PC-3 (cell line): ENCODE measurements around the gene ARHGAP11B.
"Not testable (repeated sequence)": the region's sequence is repeated elsewhere in the genome, so short reads cannot be mapped to it uniquely, and the experiment has no call there.

Source experiments
- ATAC-seq: fragments of 200-7000 bp; cut with Tn5 transposase; 2 replicates; pipeline ENCODE4 v1.9.1; 2020; ENCODE audit warnings: mild to moderate bottlenecking, moderate library complexity
- BruUV-seq: library from RNA; stranded (reverse); fragments of 400-500 nt; replicated peaks from 2 replicates; lab custom pipeline; 2021; lab: Mats Ljungman, UMichigan
- CTCF ChIA-PET: fragments of 300-600 bp; sonication (Branson Sonifier 250); formaldehyde crosslinking; loops from one replicate; lab custom pipeline; 2022; ENCODE audit warnings: antibody characterized with exemption; lab: Charles Lee
- POLR2A ChIA-PET: fragments of 300-600 bp; sonication (Branson Sonifier 250); formaldehyde crosslinking; loops from one replicate; lab custom pipeline; 2022; ENCODE audit warnings: antibody characterized with exemption; ENCODE audit not compliant: unreplicated experiment; lab: Charles Lee
- DNase-seq: peaks from one replicate; pipeline ENCODE4 v3.0.0-alpha.2; 2015
- H2AFZ ChIP-seq: fragments of 300-600 bp; sonication (generic); 2 replicates; pipeline ENCODE4 v1.6.0; 2016; ENCODE audit warnings: antibody characterized with exemption, low read length
- H3F3A ChIP-seq: fragments of 300-600 bp; sonication (generic); one replicate; pipeline ENCODE4 v1.6.0; 2017; ENCODE audit warnings: antibody characterized with exemption, low read length, control low read depth, mild to moderate bottlenecking; ENCODE audit not compliant: unreplicated experiment
- H3K27ac ChIP-seq: fragments of 300-600 bp; sonication (generic); 2 replicates; pipeline ENCODE4 v1.5.1; 2016; ENCODE audit warnings: mild to moderate bottlenecking, low read length
- H3K27me3 ChIP-seq: fragments of 300-600 bp; sonication (generic); 2 replicates; pipeline ENCODE4 v1.6.1; 2016; ENCODE audit warnings: low read length, mixed read lengths
- H3K36me3 ChIP-seq: fragments of 300-600 bp; sonication (generic); 2 replicates; pipeline ENCODE4 v1.6.1; 2016; ENCODE audit warnings: low read depth, mixed run types, low read length, mixed read lengths
- H3K4me1 ChIP-seq: fragments of 300-600 bp; sonication (generic); 2 replicates; pipeline ENCODE4 v1.5.1; 2016; ENCODE audit warnings: low read length; ENCODE audit not compliant: insufficient read depth
- H3K4me2 ChIP-seq: fragments of 300-600 bp; sonication (generic); 2 replicates; pipeline ENCODE4 v1.6.0; 2016; ENCODE audit warnings: low read length
- H3K4me3 ChIP-seq: fragments of 300-600 bp; sonication (generic); 2 replicates; pipeline ENCODE4 v1.5.1; 2016; ENCODE audit warnings: mild to moderate bottlenecking, low read length, mixed read lengths
- H3K79me2 ChIP-seq: fragments of 300-600 bp; sonication (generic); 2 replicates; pipeline ENCODE4 v1.6.1; 2017; ENCODE audit warnings: low read length, mixed read lengths
- H3K9ac ChIP-seq: fragments of 300-600 bp; sonication (generic); 2 replicates; pipeline ENCODE4 v1.6.0; 2016; ENCODE audit warnings: mild to moderate bottlenecking, low read length
- H3K9me2 ChIP-seq: fragments of 300-600 bp; sonication (generic); replicated peaks from 2 replicates; pipeline ENCODE4 v1.6.1; 2016; ENCODE audit warnings: mixed run types, low read length, mixed read lengths
- H3K9me3 ChIP-seq: fragments of 300-600 bp; sonication (generic); 2 replicates; pipeline ENCODE4 v1.6.1; 2016; ENCODE audit warnings: low read length, mixed read lengths
- H4K20me1 ChIP-seq: fragments of 300-600 bp; sonication (generic); 2 replicates; pipeline ENCODE4 v1.6.1; 2016; ENCODE audit warnings: low read length, mixed read lengths
- EZH2 ChIP-seq: fragments of 300-600 bp; sonication (generic); IDR thresholded peaks from one replicate; pipeline ENCODE4 v1.6.1; 2017; ENCODE audit warnings: antibody characterized with exemption, mild to moderate bottlenecking, low read length; ENCODE audit not compliant: unreplicated experiment
- EZH2phosphoT487 ChIP-seq: fragments of 300-600 bp; sonication (generic); IDR thresholded peaks from 2 replicates; pipeline ENCODE4 v1.6.1; 2018; ENCODE audit warnings: mild to moderate bottlenecking, antibody characterized with exemption, low read length, borderline replicate concordance
- intact Hi-C: fragments of 100-400 bp; cut with micrococcal nuclease; formaldehyde crosslinking; loops from 2 replicates; pipeline ENCODE4 v1.9.0; 2023
- TF ChIP-seq, protein P1 (sequence below): fragments of 300-600 bp; sonication (generic); conservative IDR thresholded peaks from 2 replicates; pipeline ENCODE4 v1.5.1; 2017; ENCODE audit warnings: antibody characterized with exemption, low read depth, mild to moderate bottlenecking, low read length

ARHGAP11B gene

DNA sequence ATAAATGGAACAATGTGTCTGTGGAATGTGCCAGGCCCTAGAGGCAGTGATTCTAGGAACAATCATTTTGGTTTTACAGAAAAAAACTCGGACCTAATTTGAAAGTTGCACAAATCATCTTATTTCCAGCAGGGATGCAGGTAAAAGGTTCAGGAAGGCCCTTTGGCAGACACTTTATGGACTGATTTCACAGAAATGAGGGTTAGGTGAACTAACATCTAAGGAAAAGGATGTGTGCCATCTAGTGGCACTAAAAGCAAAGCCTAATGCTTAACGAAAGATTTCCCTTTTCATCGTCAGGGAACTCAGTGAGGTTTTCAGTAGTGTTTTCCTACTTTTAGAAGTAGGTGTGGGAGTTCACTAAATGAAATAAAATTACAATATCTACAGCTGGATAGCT, 4.6 kb upstream of the ARHGAP11B start:
- intact Hi-C loops, BruUV-seq: not testable (repeated sequence)
- peak; percentile 21; the same call in 1 of the 2 replicates for ATAC-seq

GRCh38 chr15:30626194-30626565, 252 bp downstream of the ARHGAP11B start:
- H4K20me1 ChIP-seq, H3K27me3 ChIP-seq, DNase-seq, BruUV-seq, CTCF ChIA-PET, H3K9me3 ChIP-seq, H3F3A ChIP-seq, H3K4me1 ChIP-seq, ATAC-seq, H3K9me2 ChIP-seq, H3K36me3 ChIP-seq: not testable (repeated sequence)
- Histone ChIP-seq H3K4me3 (peak overlapping the region; percentile 91), H3K4me2 (peak overlapping the region; percentile 91), H3K27ac (peak overlapping the region; percentile 91), H3K79me2 (peaks cover 50% of the 10 kb centered on the region), H3K9ac (peak overlapping the region; percentile 93), H2AFZ (peak overlapping the region; percentile 99)
- POLR2A ChIA-PET: interaction anchor here (0.6 kb wide), 1 partner anchor 1989 kb away, joined by 3 read pairs; no protein-coding TSS in a partner anchor
- intact Hi-C loops: loop anchor here (5.0 kb wide), 1 partner anchor 701 kb away; the partner anchor contains the start of gene KLF13

More for the DNA sequence above, 4.6 kb upstream of the ARHGAP11B start:
- H3K27me3 ChIP-seq, H3F3A ChIP-seq, CTCF ChIA-PET, H3K9me3 ChIP-seq, H3K4me1 ChIP-seq, H4K20me1 ChIP-seq, H3K9ac ChIP-seq, H2AFZ ChIP-seq, H3K27ac ChIP-seq, POLR2A ChIA-PET, H3K79me2 ChIP-seq, H3K36me3 ChIP-seq, H3K9me2 ChIP-seq, H3K4me3 ChIP-seq, H3K4me2 ChIP-seq: not testable (repeated sequence)
- peak; percentile 30 for DNase-seq

- H3K36me3 ChIP-seq, H3K27me3 ChIP-seq, CTCF ChIA-PET, H4K20me1 ChIP-seq, H3K4me1 ChIP-seq, H3F3A ChIP-seq, BruUV-seq, H3K9me3 ChIP-seq, POLR2A ChIA-PET, H3K9me2 ChIP-seq: not testable (repeated sequence)
- Histone ChIP-seq H3K4me3 (peak overlapping the region; percentile 91), H3K9ac (peak overlapping the region; percentile 93), H3K4me2 (peak overlapping the region; percentile 91), H3K79me2 (peaks cover 54% of the 10 kb centered on the region), H2AFZ (peak overlapping the region; percentile 99; the same call in 1 of the 2 replicates), H3K27ac (peak overlapping the region; percentile 91)
- ATAC-seq: peak; percentile 9; the same call in 1 of the 2 replicates
- intact Hi-C loops: loop anchor here (5.0 kb wide), 1 partner anchor 701 kb away; the partner anchor contains the start of gene KLF13
- peak; percentile 7 for DNase-seq
These were observed 704 bp downstream of the ARHGAP11B start for GRCh38 chr15:30626632-30627031.

DNA sequence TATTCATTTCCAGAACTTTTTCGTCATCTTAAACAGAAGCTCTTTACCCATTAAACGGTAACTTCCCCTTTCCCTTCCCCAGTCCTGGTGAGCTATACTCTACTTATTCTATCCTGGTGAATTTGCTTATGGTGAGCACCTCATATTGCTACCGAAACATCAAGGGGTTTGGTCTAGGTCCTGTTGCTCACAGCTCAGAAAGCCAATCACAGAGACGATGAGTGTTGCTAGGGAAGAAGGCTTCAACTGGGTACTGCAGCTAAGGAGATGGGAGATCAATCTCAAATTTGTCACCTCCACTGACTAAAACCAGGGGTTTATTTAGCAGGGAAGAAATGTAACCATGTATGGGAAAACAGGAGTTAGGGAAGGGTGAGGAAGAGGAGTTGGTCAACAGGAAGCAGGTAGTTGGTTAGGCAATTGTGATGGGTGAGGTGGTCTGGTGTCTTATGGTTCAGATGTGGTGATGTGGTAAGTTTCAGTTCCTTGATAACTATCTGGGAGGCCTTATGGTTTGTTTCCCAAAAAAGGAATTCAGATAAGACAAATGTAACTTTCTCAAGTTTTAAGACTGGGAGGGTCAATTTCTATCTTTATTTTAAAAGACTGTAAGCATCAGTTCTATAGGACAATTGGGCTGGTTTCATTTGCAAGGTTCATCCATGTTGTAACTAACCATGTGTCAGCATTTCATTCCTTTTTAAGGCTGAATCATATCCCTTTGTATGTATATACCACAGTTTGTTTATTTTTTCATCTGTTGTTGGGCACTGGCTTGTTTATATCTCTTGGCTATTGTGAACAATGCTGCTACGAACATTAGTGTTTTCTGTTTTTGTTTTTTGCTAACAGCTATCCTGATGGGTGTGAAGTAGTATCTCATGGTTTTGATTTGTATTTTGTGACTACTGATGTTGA, 24.3 kb downstream of the ARHGAP11B start:
- H3K27me3 ChIP-seq: no peaks in the 10 kb centered on the region
- TF ChIP-seq, protein P1, sequence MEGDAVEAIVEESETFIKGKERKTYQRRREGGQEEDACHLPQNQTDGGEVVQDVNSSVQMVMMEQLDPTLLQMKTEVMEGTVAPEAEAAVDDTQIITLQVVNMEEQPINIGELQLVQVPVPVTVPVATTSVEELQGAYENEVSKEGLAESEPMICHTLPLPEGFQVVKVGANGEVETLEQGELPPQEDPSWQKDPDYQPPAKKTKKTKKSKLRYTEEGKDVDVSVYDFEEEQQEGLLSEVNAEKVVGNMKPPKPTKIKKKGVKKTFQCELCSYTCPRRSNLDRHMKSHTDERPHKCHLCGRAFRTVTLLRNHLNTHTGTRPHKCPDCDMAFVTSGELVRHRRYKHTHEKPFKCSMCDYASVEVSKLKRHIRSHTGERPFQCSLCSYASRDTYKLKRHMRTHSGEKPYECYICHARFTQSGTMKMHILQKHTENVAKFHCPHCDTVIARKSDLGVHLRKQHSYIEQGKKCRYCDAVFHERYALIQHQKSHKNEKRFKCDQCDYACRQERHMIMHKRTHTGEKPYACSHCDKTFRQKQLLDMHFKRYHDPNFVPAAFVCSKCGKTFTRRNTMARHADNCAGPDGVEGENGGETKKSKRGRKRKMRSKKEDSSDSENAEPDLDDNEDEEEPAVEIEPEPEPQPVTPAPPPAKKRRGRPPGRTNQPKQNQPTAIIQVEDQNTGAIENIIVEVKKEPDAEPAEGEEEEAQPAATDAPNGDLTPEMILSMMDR: no peak
- no peak for TF ChIP-seq EZH2phosphoT487
- TF ChIP-seq EZH2: no peak
- no peak overlapping the region for H2AFZ ChIP-seq
- DNase-seq (no peak), ATAC-seq (no peak)
- H3K9me2 ChIP-seq: no peaks in the 10 kb centered on the region
- no peak overlapping the region for H3K27ac ChIP-seq
- BruUV-seq: no TSS peak
- 0 out of 2 replicates have a peak, but pooled peaks cover 14% of the 10 kb centered on the region for H3K79me2 ChIP-seq
- H3K4me1 ChIP-seq: no peaks in the 10 kb centered on the region
- no peaks in the 10 kb centered on the region for H3F3A ChIP-seq
- no peak overlapping the region for H3K9ac ChIP-seq
- ChIA-PET POLR2A (no interaction called here), CTCF (no interaction called here)
- H3K36me3 ChIP-seq: peaks cover 41% of the 10 kb centered on the region
- no peak overlapping the region for H3K4me3 ChIP-seq
- intact Hi-C loops: loop anchor here (10.0 kb wide), 1 partner anchor 255 kb away; the partner anchor contains the start of gene FAN1
- no peaks in the 10 kb centered on the region for H3K9me3 ChIP-seq
- H4K20me1 ChIP-seq: 0 out of 2 replicates have a peak, but pooled peaks cover 4% of the 10 kb centered on the region
- no peak overlapping the region for H3K4me2 ChIP-seq
